ENCODE measurements around the gene CCDC12. TPM values are rescaled to one million over a fixed set of nuclear protein-coding genes. Genes with fewer than 3 reads are reported as not detected.
A peak's percentile ranks its signal among the peaks of the same experiment; 100 is the strongest.

The CCDC12 gene
- total RNA-seq, 1 donor from 2014 or later = 25.3 TPM

- no peak for FAIRE-seq
- peak in 1 of 2 donors; percentile 60 for DNase-seq (ENCODE audit: low spot score in 2 of 2)
Measured at GRCh38 chr3:46898321-46899150, 78.0 kb downstream of the CCDC12 start.

GRCh38 chr3:46897829-46898320 is 78.7 kb downstream of the CCDC12 start:
- no peak for FAIRE-seq
- no peak for DNase-seq (ENCODE audit: low spot score in 2 of 2)

GRCh38 chr3:46897031-46897430 is 79.5 kb downstream of the CCDC12 start:
- DNase-seq (ENCODE audit: low spot score in 2 of 2) = no peak
- FAIRE-seq = no peak

- FAIRE-seq (no peak), DNase-seq (ENCODE audit: low spot score in 2 of 2) (no peak)
Measured at GRCh38 chr3:46896386-46896785, 80.2 kb downstream of the CCDC12 start.

- DNase-seq (ENCODE audit: low spot score in 2 of 2) (no peak), FAIRE-seq (no peak)
Measured at GRCh38 chr3:46895761-46896160, 80.8 kb downstream of the CCDC12 start.

- DNase-seq (ENCODE audit: low spot score in 2 of 2) (peak; percentile 59 to 61), FAIRE-seq (no peak)
Measured at GRCh38 chr3:46895204-46895660, 81.3 kb downstream of the CCDC12 start.

GRCh38 chr3:46894256-46894655 is 82.3 kb downstream of the CCDC12 start:
- FAIRE-seq (no peak), DNase-seq (ENCODE audit: low spot score in 2 of 2) (no peak)

GRCh38 chr3:46893763-46894162 is 82.8 kb downstream of the CCDC12 start:
- DNase-seq (ENCODE audit: low spot score in 2 of 2) (no peak), FAIRE-seq (no peak)

GRCh38 chr3:46893146-46893748 is 83.3 kb downstream of the CCDC12 start:
- DNase-seq (ENCODE audit: low spot score in 2 of 2) (no peak), FAIRE-seq (no peak)

- FAIRE-seq (no peak), DNase-seq (ENCODE audit: low spot score in 2 of 2) (peak; percentile 78 to 83)
Measured at GRCh38 chr3:46892285-46893145, 84.0 kb downstream of the CCDC12 start.

GRCh38 chr3:46891132-46891531 is 85.4 kb downstream of the CCDC12 start:
- FAIRE-seq (no peak), DNase-seq (ENCODE audit: low spot score in 2 of 2) (no peak)

- no peak for FAIRE-seq
- no peak for DNase-seq (ENCODE audit: low spot score in 2 of 2)
Measured at GRCh38 chr3:46890132-46890531, 86.4 kb downstream of the CCDC12 start.

- no peak for DNase-seq (ENCODE audit: low spot score in 2 of 2)
- no peak for FAIRE-seq
Measured at GRCh38 chr3:46889381-46890110, 87.0 kb downstream of the CCDC12 start.

GRCh38 chr3:46888705-46889104 is 87.8 kb downstream of the CCDC12 start:
- DNase-seq (ENCODE audit: low spot score in 2 of 2) = no peak
- FAIRE-seq = no peak

GRCh38 chr3:46887980-46888494 is 88.5 kb downstream of the CCDC12 start:
- FAIRE-seq = no peak
- DNase-seq (ENCODE audit: low spot score in 2 of 2) = no peak

GRCh38 chr3:46885612-46886011 is 90.9 kb downstream of the CCDC12 start:
- DNase-seq (ENCODE audit: low spot score in 2 of 2) (no peak), FAIRE-seq (no peak)

GRCh38 chr3:46884929-46885328 is 91.6 kb downstream of the CCDC12 start:
- DNase-seq (ENCODE audit: low spot score in 2 of 2) (no peak), FAIRE-seq (no peak)

- no peak for DNase-seq (ENCODE audit: low spot score in 2 of 2)
- FAIRE-seq = no peak
Measured at GRCh38 chr3:46884427-46884826, 92.1 kb downstream of the CCDC12 start.

- FAIRE-seq (no peak), DNase-seq (ENCODE audit: low spot score in 2 of 2) (no peak)
Measured at GRCh38 chr3:46883830-46884185, 92.7 kb downstream of the CCDC12 start.

Measured in frontal cortex (tissue), 4 donors.